Left ventricle myocardium inferior (tissue), 1 donor: ENCODE measurements around the gene MYO9A. TPM values are rescaled to one million over a fixed set of nuclear protein-coding genes. Genes with fewer than 3 reads are reported as not detected.

Source experiments
- DNase-seq: peaks from one replicate; pipeline ENCODE4 v3.0.0-alpha.2; 2020
- H3K27ac ChIP-seq: fragments of 200-600 bp; replicated peaks from 2 replicates; pipeline ENCODE4 v1.8.0; 2021
- H3K27me3 ChIP-seq: fragments of 200-600 bp; 2 replicates; pipeline ENCODE4 v1.8.0; 2021; ENCODE audit warnings: low read depth
- H3K36me3 ChIP-seq: fragments of 200-600 bp; 2 replicates; pipeline ENCODE4 v1.8.0; 2021
- H3K4me1 ChIP-seq: fragments of 200-600 bp; 2 replicates; pipeline ENCODE4 v1.8.0; 2021
- H3K4me3 ChIP-seq: fragments of 200-600 bp; 2 replicates; pipeline ENCODE4 v1.8.0; 2021; ENCODE audit warnings: mild to moderate bottlenecking, moderate library complexity
- H3K9me3 ChIP-seq: fragments of 200-600 bp; replicated peaks from 2 replicates; pipeline ENCODE4 v1.8.0; 2021
- intact Hi-C: fragments of 100-400 bp; cut with micrococcal nuclease; formaldehyde crosslinking; loops from one replicate; pipeline ENCODE4 v1.11.0; 2022
- total RNA-seq: library from RNA; stranded (reverse); fragmentation: NEBNext Ultra II Directional; extraction: Animal tissue kit (Norgen Biotek cat#: 25700); gene quantifications from one replicate; pipeline ENCODE4 v1.2.1, GENCODE V29; 2021
- TF ChIP-seq, protein P1 (sequence below): fragments of 200-600 bp; IDR thresholded peaks from 2 replicates; pipeline ENCODE4 v1.8.0; 2021; ENCODE audit warnings: antibody characterized with exemption, mild to moderate bottlenecking, borderline replicate concordance
- donor health status: DM: no; HTN: yes; CAD: no; lungs with severe emphysema.

The MYO9A gene
- total RNA-seq, 1 donor from 2014 or later, result 22.5 TPM

DNA sequence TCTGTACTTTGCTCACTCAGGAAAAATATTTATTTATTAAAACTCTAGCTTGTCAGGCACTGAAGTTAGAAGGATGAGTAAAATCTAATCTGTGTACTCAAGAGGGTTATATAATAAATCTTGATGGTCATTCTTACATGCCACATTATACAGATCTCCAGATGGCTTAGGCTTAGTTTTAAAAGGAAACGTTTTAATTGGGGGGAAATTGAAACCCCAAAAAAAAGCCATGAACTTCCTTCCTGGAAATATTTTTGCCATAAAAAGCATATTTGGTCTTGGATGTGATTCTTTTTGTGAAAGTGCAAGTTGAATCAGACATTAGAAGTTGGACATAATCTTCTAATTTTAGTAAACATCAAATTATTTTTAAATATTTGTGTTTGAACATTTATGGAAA, 6.3 kb upstream of the MYO9A start:
- H3K4me1 ChIP-seq, result peaks cover 8% of the 10 kb centered on the region
- intact Hi-C loops, result no loop called here
- no peaks in the 10 kb centered on the region for H3K9me3 ChIP-seq
- no peak overlapping the region for H3K4me3 ChIP-seq
- TF ChIP-seq, protein P1, sequence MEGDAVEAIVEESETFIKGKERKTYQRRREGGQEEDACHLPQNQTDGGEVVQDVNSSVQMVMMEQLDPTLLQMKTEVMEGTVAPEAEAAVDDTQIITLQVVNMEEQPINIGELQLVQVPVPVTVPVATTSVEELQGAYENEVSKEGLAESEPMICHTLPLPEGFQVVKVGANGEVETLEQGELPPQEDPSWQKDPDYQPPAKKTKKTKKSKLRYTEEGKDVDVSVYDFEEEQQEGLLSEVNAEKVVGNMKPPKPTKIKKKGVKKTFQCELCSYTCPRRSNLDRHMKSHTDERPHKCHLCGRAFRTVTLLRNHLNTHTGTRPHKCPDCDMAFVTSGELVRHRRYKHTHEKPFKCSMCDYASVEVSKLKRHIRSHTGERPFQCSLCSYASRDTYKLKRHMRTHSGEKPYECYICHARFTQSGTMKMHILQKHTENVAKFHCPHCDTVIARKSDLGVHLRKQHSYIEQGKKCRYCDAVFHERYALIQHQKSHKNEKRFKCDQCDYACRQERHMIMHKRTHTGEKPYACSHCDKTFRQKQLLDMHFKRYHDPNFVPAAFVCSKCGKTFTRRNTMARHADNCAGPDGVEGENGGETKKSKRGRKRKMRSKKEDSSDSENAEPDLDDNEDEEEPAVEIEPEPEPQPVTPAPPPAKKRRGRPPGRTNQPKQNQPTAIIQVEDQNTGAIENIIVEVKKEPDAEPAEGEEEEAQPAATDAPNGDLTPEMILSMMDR, result no peak
- no peak for DNase-seq
- H3K27me3 ChIP-seq, result no peaks in the 10 kb centered on the region
- H3K27ac ChIP-seq, result no peak overlapping the region
- no peaks in the 10 kb centered on the region for H3K36me3 ChIP-seq

DNA sequence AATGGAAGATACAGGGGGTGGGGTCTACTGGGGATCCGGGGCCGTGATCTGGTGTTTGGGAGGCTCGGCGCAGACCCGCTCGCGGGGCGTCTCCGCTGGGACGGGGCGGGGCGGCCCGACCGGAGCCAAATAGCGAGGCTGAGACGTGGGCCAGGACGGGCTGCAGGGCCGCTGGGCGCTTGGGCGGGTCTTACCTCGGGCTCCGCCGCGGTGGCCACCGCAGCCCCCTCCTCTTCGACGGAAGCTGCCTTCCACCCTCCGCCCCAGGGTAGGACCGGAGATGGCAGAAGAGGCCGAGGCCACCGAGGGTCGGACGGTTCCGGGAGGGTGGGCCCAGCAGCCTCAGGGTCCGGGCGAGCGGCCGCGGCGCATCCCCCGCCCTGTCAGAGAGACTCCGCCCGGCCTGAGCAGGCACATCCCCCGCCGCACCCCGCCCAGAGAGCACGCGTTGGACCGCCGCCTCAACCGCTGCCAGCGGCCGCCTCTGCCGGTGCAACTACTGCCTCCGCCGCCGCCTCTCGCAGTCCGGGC, 399 bp downstream of the MYO9A start:
- H3K4me1 ChIP-seq, result peaks cover 62% of the 10 kb centered on the region
- intact Hi-C loops, result no loop called here
- H3K27ac ChIP-seq, result peak overlapping the region; percentile 99
- H3K4me3 ChIP-seq, result peak overlapping the region; percentile 93
- peak; percentile 83 for DNase-seq
- TF ChIP-seq, protein P1, result peak; percentile 26
- H3K27me3 ChIP-seq, result no peaks in the 10 kb centered on the region
- no peaks in the 10 kb centered on the region for H3K9me3 ChIP-seq
- no peaks in the 10 kb centered on the region for H3K36me3 ChIP-seq

DNA sequence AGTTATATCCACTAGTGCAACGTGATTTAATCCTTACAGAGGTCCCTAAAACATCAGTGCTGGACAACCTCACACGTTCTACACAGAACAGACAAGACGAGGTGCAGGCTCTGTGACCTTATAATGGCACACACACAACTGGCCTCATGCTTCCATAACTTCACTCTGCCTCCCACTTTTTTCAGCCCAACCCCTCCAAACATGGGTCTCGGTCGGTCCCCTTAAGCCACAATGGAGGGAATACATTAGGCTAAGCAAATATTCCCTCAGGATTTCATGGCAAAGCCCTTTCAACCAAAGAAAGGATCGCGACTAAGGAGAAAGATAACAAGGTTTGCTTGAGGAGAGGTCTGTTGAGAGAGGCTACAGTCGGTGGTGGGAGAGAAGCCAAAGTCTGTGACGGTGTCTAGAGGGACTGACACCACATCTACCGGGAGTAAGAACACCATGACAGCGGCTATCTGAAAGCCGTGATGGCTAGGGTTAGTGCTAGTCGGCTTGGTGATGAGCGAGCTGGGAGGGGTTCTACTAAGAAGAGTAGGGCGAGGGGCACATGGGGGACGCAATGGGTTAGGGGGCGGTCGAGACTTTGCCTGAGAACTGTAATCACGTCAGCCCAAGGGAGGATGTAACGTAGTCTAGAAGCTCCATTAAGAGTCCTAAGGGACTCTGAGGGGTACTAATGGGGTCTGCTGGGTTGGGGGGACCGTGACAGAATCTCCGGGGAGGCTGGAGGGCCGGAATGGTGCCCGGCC, 1.0 kb downstream of the MYO9A start:
- intact Hi-C loops, result no loop called here
- TF ChIP-seq, protein P1, result no peak
- Histone ChIP-seq H3K4me1 (peaks cover 69% of the 10 kb centered on the region), H3K4me3 (peak overlapping the region; percentile 93), H3K27me3 (no peaks in the 10 kb centered on the region), H3K9me3 (no peaks in the 10 kb centered on the region), H3K36me3 (no peaks in the 10 kb centered on the region), H3K27ac (peak overlapping the region; percentile 99)
- peak; percentile 18 for DNase-seq

DNA sequence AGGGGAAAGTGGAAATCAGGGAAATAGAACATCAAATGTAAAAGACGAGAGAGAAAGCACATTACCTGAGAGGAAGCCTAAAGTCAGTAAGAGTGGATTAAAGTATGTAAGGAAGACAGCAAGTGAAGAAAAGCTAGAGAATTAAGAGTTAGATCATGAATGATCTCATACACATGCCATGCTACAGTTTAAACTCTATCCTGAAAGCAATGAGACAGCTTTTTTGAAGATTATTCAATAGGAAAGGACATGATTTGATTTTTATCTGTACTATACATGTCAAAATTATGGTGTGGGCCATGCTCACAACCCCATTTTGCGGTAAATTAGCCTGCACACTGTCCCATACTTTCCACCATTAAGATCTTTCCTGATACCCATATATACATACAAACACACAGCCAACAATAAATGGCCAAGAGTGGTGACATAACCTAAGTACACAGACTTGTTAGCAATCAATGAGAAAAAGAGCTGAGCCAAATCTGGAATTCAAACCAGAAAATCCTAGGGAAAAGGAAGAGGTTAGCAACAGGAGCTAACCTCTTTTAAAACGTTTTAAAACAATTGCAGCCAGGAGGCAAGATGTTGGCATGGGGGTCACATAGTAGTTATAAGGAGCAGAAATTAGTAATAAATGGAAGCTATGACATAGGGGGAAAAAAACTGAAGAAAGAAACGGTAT, 4.5 kb downstream of the MYO9A start:
- Histone ChIP-seq H3K27me3 (no peaks in the 10 kb centered on the region), H3K4me3 (no peak overlapping the region), H3K4me1 (peaks cover 67% of the 10 kb centered on the region), H3K9me3 (no peaks in the 10 kb centered on the region), H3K36me3 (no peaks in the 10 kb centered on the region), H3K27ac (peak overlapping the region; percentile 15)
- intact Hi-C loops, result no loop called here
- TF ChIP-seq, protein P1, result no peak
- no peak for DNase-seq

DNA sequence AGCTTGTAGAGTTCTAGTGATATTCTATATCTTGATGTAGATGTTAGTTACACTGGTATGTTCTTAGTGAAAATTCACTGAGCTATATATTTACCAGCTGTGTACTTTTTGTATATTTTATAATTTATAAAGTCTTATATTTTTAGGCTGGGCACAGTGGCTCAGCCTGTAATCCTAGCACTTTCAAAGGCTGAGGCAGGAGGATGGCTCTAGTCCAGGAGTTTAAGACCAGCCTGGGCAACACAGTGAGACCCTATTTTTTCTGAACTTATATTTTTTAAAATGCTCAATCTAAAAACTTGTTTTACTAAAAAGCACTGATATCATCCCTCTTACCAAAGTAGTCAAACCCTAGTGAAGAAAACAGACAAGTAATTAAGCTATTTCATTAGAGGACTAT, 5.1 kb downstream of the MYO9A start:
- Histone ChIP-seq H3K36me3 (no peaks in the 10 kb centered on the region), H3K4me3 (no peak overlapping the region), H3K9me3 (no peaks in the 10 kb centered on the region), H3K27me3 (no peaks in the 10 kb centered on the region), H3K4me1 (peaks cover 73% of the 10 kb centered on the region), H3K27ac (peak overlapping the region; percentile 53)
- TF ChIP-seq, protein P1, result no peak
- no peak for DNase-seq
- intact Hi-C loops, result no loop called here
